GM12872 (cell line): ENCODE data around the gene ARF1.

ENCODE experiments used
- CTCF ChIP-seq: IDR thresholded peaks from 3 replicates; pipeline ENCODE4 v1.5.1; 2011; ENCODE audit warnings: low read depth, mild to moderate bottlenecking, low read length, moderate library complexity; ENCODE audit not compliant: insufficient read depth

Gene ARF1

GRCh38 chr1:228102791-228103620 is 20.5 kb downstream of the ARF1 start, which contains the start of gene C1orf35:
C1orf35 (minus strand) TSS chr1:228103325; CDS start chr1:228103227, 98 bp downstream.
- TF ChIP-seq CTCF: no peak

- TF ChIP-seq CTCF: no peak
These were observed 22.2 kb downstream of the ARF1 start for GRCh38 chr1:228104526-228105269.

- TF ChIP-seq CTCF: no peak
These were observed 22.9 kb downstream of the ARF1 start for GRCh38 chr1:228105270-228105995.

- no peak for TF ChIP-seq CTCF
These were observed 23.7 kb downstream of the ARF1 start for GRCh38 chr1:228105996-228106799.

GRCh38 chr1:228106800-228107054 is 24.2 kb downstream of the ARF1 start:
- TF ChIP-seq CTCF: no peak

- no peak for TF ChIP-seq CTCF
These were observed 25.1 kb downstream of the ARF1 start for GRCh38 chr1:228107636-228108035.

GRCh38 chr1:228108055-228108690 is 25.7 kb downstream of the ARF1 start:
- no peak for TF ChIP-seq CTCF
